Natural killer cell (primary cell): Measurements from ENCODE around the gene ATP2B1. TPM values are rescaled to one million over a fixed set of nuclear protein-coding genes. Genes with fewer than 3 reads are reported as not detected.

Experiments used
- ATAC-seq, 3 donors: fragments of 150-1000 bp in 2 of 3; fragments of 200-7000 bp in 1 of 3; cut with Tn5 transposase; 1 replicate in 1 of 3; 2 replicates in 2 of 3; pipeline ENCODE4 v1.10.0; 2021; ENCODE audit warnings: mild to moderate bottlenecking in 2 of 3, moderate library complexity in 2 of 3
- DNase-seq, 2 donors: peaks; one replicate each; pipeline versions ENCODE4 v3.0.0 to v3.0.0-alpha.2; 2013 to 2021; ENCODE audit warnings: mixed read lengths in 1 of 2
- H3K27ac ChIP-seq: one replicate; pipeline ENCODE4 v1.5.1; 2013; ENCODE audit warnings: mild to moderate bottlenecking, low read length
- H3K27me3 ChIP-seq: one replicate; pipeline ENCODE4 v1.6.1; 2013; ENCODE audit warnings: low read length; ENCODE audit not compliant: control insufficient read depth, insufficient read depth
- H3K36me3 ChIP-seq: one replicate; pipeline ENCODE4 v1.6.1; 2013; ENCODE audit warnings: low read length; ENCODE audit not compliant: control insufficient read depth, insufficient read depth
- H3K4me1 ChIP-seq: one replicate; pipeline ENCODE4 v1.6.1; 2013; ENCODE audit warnings: low read length; ENCODE audit not compliant: control insufficient read depth, insufficient read depth
- H3K4me3 ChIP-seq: one replicate; pipeline ENCODE4 v1.5.1; 2013; ENCODE audit warnings: low read length
- H3K9me3 ChIP-seq: one replicate; pipeline ENCODE4 v1.6.1; 2013; ENCODE audit warnings: low read length; ENCODE audit not compliant: control insufficient read depth, insufficient read depth
- H3K27ac Mint-ChIP-seq, 2 donors: one replicate each; pipeline ENCODE4 v1.8.0; 2022; ENCODE audit warnings: mild to moderate bottlenecking in 2 of 2, mixed read lengths in 2 of 2, moderate library complexity in 1 of 2
- H3K27me3 Mint-ChIP-seq, 2 donors: one replicate each; pipeline ENCODE4 v1.8.0; 2022; ENCODE audit warnings: low read depth in 2 of 2, mixed read lengths in 2 of 2
- H3K36me3 Mint-ChIP-seq: one replicate; pipeline ENCODE4 v1.8.0; 2022; ENCODE audit warnings: mixed read lengths
- H3K4me1 Mint-ChIP-seq, 2 donors: one replicate each; pipeline ENCODE4 v1.8.0; 2022; ENCODE audit warnings: mixed read lengths in 2 of 2
- H3K4me3 Mint-ChIP-seq: one replicate; pipeline ENCODE4 v1.8.0; 2022; ENCODE audit warnings: mild to moderate bottlenecking, moderate library complexity, mixed read lengths
- H3K9me3 Mint-ChIP-seq, 2 donors: one replicate each; pipeline ENCODE4 v1.8.0; 2022; ENCODE audit warnings: mixed read lengths in 2 of 2
- CTCF ChIP-seq: fragments of 200-600 bp; IDR thresholded peaks from one replicate; pipeline ENCODE4 v1.8.0; 2022; ENCODE audit warnings: antibody characterized with exemption
- WGBS: methylation state at CpG from one replicate; pipeline ENCODE4 v1.1.7; 2013; ENCODE audit warnings: missing lambda C conversion rate; ENCODE audit not compliant: insufficient coverage; 5-methylcytosine and 5-hydroxymethylcytosine counted together
- intact Hi-C: fragments of 100-400 bp; cut with micrococcal nuclease; formaldehyde crosslinking; loops from one replicate; pipeline ENCODE4 v1.14.2; 2022
- total RNA-seq, 4 donors: library from RNA; stranded (reverse); fragments of 120-200 nt in 1 of 4; gene quantifications; one replicate each; pipeline versions ENCODE4 v1.2.3 to v1.2.4, GENCODE V29; 2013 to 2022

ATP2B1 gene
- total RNA-seq, 3 donors from 2014 or later (not counting 1 experiment from before 2014, with no cell fraction given) = 87.8 to 97.6 (median 97.3) TPM

GRCh38 chr12:89717759-89718523 is 9.3 kb upstream of the ATP2B1 start:
- intact Hi-C loops = no loop called here
- 95% methylated on average over 1 of the region's 2 CpGs for WGBS
- ATAC-seq (no peak), DNase-seq (no peak)
- H3K4me1 Mint-ChIP-seq = no peaks in the 10 kb centered on the region
- peaks cover 5 to 7% of the 10 kb centered on the region in 2 donors for H3K9me3 Mint-ChIP-seq
- H3K36me3 Mint-ChIP-seq = no peaks in the 10 kb centered on the region
- H3K4me1 ChIP-seq = no peaks in the 10 kb centered on the region
- no peak overlapping the region for H3K4me3 Mint-ChIP-seq
- H3K9me3 ChIP-seq = peaks cover 2% of the 10 kb centered on the region
- peaks cover 0 to 3% of the 10 kb centered on the region in 2 donors for H3K27me3 Mint-ChIP-seq
- no peaks in the 10 kb centered on the region for H3K36me3 ChIP-seq
- no peak for TF ChIP-seq CTCF
- H3K27me3 ChIP-seq = no peaks in the 10 kb centered on the region
- H3K27ac ChIP-seq = no peak overlapping the region
- H3K27ac Mint-ChIP-seq = no peak overlapping the region
- no peak overlapping the region for H3K4me3 ChIP-seq

GRCh38 chr12:89712706-89713105 is 4.1 kb upstream of the ATP2B1 start:
- Histone ChIP-seq H3K36me3 (no peaks in the 10 kb centered on the region), H3K4me3 (no peak overlapping the region), H3K27me3 (no peaks in the 10 kb centered on the region), H3K4me1 (peaks cover 6% of the 10 kb centered on the region), H3K9me3 (peaks cover 2% of the 10 kb centered on the region), H3K27ac (no peak overlapping the region)
- peaks cover 5 to 7% of the 10 kb centered on the region in 2 donors for H3K9me3 Mint-ChIP-seq
- H3K27ac Mint-ChIP-seq = no peak overlapping the region
- DNase-seq (no peak), ATAC-seq (no peak)
- no peaks in the 10 kb centered on the region for H3K36me3 Mint-ChIP-seq
- no peaks in the 10 kb centered on the region for H3K27me3 Mint-ChIP-seq
- intact Hi-C loops = no loop called here
- no peak overlapping the region for H3K4me3 Mint-ChIP-seq
- no peak for TF ChIP-seq CTCF
- 100% methylated on average over 1 of the region's 3 CpGs for whole genome bisulfite sequencing
- H3K4me1 Mint-ChIP-seq = peaks cover 13 to 15% of the 10 kb centered on the region in 2 donors

GRCh38 chr12:89710873-89711750 is 2.5 kb upstream of the ATP2B1 start:
- intact Hi-C loops = no loop called here
- peaks cover 2% of the 10 kb centered on the region for H3K9me3 ChIP-seq
- Mint-ChIP-seq H3K4me3 (peak overlapping the region; percentile 96), H3K36me3 (no peaks in the 10 kb centered on the region), H3K27ac (peak overlapping the region; percentile 96 to 97), H3K27me3 (no peaks in the 10 kb centered on the region), H3K4me1 (peaks cover 29 to 31% of the 10 kb centered on the region in 2 donors), H3K9me3 (peaks cover 5 to 7% of the 10 kb centered on the region in 2 donors)
- DNase-seq (peak in 1 of 2 donors; percentile 15), ATAC-seq (no peak)
- no peak overlapping the region for H3K27ac ChIP-seq
- 40% methylated on average over 1 of the region's 7 CpGs for WGBS
- no peaks in the 10 kb centered on the region for H3K27me3 ChIP-seq
- no peak for TF ChIP-seq CTCF
- peak overlapping the region; percentile 94 for H3K4me3 ChIP-seq
- peaks cover 15% of the 10 kb centered on the region for H3K4me1 ChIP-seq
- H3K36me3 ChIP-seq = no peaks in the 10 kb centered on the region
